ENCODE measurements around the gene SH2D1B.

DNA sequence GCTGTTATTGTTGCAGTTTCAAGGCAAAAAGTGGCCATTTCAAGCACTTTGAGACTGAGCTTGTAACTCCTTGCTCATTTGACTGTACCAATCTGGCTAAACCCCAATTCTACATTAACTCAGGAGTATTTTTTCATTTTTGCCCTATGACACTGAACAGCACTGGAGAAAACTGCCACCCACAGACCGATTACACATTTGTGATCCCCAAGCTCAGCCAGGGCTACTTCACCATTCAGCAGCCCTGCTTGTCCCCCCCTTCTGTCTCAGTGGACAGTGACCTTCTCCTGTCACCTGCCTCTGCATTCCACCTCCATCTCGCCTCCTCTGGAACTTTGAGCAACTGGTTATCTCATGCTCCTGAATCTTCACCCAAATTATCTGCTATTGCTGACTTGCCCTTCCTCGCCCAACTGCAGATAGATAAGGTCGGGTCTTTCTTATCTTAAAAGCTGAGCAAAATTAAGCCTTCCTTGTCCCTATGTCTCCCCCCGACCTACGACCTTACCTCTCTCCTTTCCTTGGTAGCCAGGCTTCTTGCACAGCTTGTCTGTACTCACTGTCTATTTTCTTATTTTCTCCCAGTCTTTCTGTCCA, 60.6 kb downstream of the SH2D1B start:
- TF ChIP-seq POLR2A (IDR thresholded peaks at IDR 0.05; ENCODE audit: low read depth, low read length) = no peak
- no peak for TF ChIP-seq POLR2AphosphoS5 (IDR thresholded peaks at IDR 0.05; ENCODE audit: low read depth, low read length)
